Endothelial cell of hepatic sinusoid (primary cell): Measurements from ENCODE around the gene EIF2B1.

Source experiments
- in situ Hi-C: cut with HindIII; loops from 2 replicates; pipeline ENCODE4 v1.10.0; 2017; ENCODE audit warnings: low sequenced_read_pairs

EIF2B1 gene

GRCh38 chr12:123571343-123571813 is 62.1 kb downstream of the EIF2B1 start:
- in situ Hi-C loops: no loop called here
